Adipocyte (in vitro differentiated cells): Measurements from ENCODE around the gene NEU2.
"Not testable (repeated sequence)": the region's sequence is repeated elsewhere in the genome, so short reads cannot be mapped to it uniquely, and the experiment has no call there.

Experiments
- DNase-seq: peaks from one replicate; pipeline ENCODE4 v3.0.0-alpha.2; 2015; ENCODE audit warnings: low read depth
- H3K27me3 ChIP-seq: replicated peaks from 2 replicates; pipeline ENCODE4 v1.7.0; 2013; ENCODE audit warnings: mild to moderate bottlenecking, low read length, moderate library complexity; ENCODE audit not compliant: control insufficient read depth, insufficient read depth
- H3K36me3 ChIP-seq: 2 replicates; pipeline ENCODE4 v1.7.0; 2013; ENCODE audit warnings: low read length, mild to moderate bottlenecking, moderate library complexity; ENCODE audit not compliant: control insufficient read depth, insufficient read depth, severe bottlenecking
- H3K4me1 ChIP-seq: 2 replicates; pipeline ENCODE4 v1.7.0; 2013; ENCODE audit warnings: mild to moderate bottlenecking, low read length, moderate library complexity; ENCODE audit not compliant: control insufficient read depth, insufficient read depth
- H3K4me3 ChIP-seq: 2 replicates; pipeline ENCODE4 v1.7.0; 2013; ENCODE audit warnings: mild to moderate bottlenecking, low read length, moderate library complexity
- H3K9ac ChIP-seq: 2 replicates; pipeline ENCODE4 v1.7.0; 2013; ENCODE audit warnings: mild to moderate bottlenecking, low read length, moderate library complexity
- H3K9me3 ChIP-seq: 2 replicates; pipeline ENCODE4 v1.7.0; 2013; ENCODE audit warnings: mild to moderate bottlenecking, low read length, moderate library complexity; ENCODE audit not compliant: control insufficient read depth

NEU2 gene

DNA sequence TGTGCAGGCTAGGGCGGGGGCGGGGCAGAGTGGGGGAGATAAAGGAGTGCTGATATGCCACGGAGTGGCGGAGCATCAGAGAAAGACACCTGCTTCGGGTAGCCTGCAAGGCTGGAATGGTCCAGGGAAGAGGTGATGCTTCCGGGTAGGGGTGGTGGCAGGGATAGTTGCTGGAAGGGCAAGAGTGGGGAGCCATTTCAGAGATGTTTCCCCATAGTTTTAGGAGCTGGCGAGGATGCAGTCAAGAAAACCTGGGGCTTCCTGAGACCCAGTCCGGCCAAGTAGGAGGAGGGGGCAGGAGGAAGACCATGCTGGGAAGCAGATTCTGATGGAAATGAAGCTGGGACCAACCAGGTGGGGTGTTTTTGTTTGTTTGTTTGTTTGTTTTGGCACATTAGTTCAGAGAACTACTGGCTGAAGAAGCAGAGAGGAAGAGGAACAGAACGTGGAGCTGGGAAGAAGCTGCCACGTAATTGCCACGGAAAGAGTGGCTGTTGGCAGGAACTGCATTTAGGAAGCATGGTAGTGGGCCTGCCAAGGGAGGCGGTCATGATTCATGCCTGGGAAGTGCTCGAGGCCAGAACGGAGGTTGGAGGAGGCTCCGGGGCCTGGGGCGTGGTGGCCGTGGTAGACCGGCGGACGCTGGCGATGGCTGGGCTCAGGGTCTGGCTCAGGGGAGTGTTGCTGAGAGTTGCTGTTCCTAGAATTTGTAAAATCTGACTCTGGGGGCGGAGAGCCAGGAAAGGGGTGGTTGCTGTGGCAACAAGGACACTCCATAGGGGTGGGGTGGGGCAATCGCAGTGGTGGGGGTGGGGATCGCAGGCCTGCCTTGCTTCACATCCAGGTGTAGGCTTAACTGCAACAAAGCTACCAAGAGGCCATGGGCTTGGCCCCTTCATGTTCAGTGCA, 19.0 kb downstream of the NEU2 start:
- peak overlapping the region; percentile 33 for H3K4me3 ChIP-seq
- no peaks in the 10 kb centered on the region for H3K36me3 ChIP-seq
- no peak overlapping the region for H3K9ac ChIP-seq
- DNase-seq, result no peak
- H3K4me1 ChIP-seq, result no peaks in the 10 kb centered on the region
- peaks cover 8% of the 10 kb centered on the region for H3K27me3 ChIP-seq
- no peaks in the 10 kb centered on the region for H3K9me3 ChIP-seq

DNA sequence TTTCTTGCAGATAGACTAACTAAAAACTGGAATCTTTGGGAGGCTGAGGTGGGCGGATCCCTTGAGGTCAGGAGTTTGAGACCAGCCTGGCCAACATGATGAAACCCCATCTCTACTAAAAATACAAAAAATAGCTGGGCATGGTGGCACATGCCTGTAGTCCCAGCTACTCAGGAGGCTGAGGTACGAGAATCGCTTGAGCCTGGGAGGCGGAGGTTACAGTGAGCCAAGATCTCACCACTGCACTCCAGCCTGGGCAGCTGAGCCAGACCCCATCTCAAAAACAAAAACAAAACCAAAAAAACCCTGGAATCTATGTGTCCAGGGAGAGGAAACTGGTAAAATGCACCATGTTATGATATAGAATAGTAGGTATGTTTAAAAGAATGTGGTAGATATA, 20.0 kb downstream of the NEU2 start:
- DNase-seq, H3K36me3 ChIP-seq, H3K9ac ChIP-seq, H3K9me3 ChIP-seq, H3K4me3 ChIP-seq, H3K4me1 ChIP-seq, H3K27me3 ChIP-seq: not testable (repeated sequence)

DNA sequence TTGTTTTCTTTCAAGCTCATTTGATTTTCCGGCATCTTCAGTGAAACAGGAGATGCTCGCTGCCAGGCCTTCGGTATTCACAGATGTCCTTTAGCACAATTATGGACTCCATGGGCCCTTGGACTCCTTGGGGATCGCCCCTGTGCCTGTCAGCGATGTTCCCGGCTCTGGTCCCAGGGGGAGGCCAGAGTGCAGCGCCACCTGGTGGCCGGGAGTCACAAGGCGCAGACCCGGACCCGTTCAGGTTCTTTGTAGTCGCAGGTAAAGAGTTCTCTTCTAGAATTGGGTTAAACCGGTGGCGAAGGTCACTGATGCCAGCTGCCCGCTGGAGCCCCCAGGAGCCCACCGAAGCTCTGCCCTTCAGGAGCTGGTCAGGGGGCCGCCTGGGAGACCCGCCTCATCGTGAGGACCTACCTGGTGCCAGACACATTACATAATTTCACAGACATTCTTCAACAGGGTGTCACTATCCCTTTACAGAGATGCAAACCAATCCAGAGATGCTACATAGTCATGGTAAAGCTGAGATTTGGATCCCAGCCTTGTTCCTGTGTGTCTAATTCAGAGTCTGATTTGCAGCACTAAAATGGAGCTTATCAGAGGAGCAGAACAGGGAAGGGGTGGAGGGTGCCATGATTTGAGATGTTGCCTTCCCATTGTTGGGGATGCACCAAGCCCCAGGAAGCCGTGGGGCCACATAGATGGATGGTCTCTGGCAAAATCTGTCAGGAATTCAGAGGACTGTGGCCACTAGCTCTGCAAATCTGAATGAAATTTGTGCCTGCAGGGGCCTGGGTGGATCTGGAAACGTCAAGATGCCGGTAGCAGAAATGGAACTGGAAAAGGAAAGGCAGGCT, 21.7 kb downstream of the NEU2 start:
- H3K27me3 ChIP-seq, result peaks cover 8% of the 10 kb centered on the region
- peak; percentile 71 for DNase-seq
- H3K9me3 ChIP-seq, result no peaks in the 10 kb centered on the region
- no peaks in the 10 kb centered on the region for H3K36me3 ChIP-seq
- H3K9ac ChIP-seq, result no peak overlapping the region
- H3K4me3 ChIP-seq, result no peak overlapping the region
- H3K4me1 ChIP-seq, result no peaks in the 10 kb centered on the region

DNA sequence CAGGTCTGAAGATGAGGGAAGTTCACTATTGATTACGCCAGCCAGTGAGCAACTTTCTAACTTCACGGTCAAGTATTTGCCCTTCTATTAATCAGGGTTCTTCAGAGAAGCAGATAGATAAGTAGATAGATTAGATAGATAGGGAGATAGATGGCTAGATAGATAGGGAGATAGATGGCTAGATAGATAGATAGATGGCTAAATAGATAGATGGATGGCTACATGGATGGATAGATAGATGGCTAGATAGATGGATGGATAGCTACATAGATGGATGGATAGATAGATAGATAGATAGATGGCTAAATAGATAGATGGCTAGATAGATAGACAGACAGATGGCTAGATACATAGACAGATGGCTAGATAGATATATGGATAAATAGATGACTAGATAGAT, 22.9 kb downstream of the NEU2 start:
- Histone ChIP-seq H3K4me1 (no peaks in the 10 kb centered on the region), H3K9ac (no peak overlapping the region), H3K4me3 (no peak overlapping the region), H3K27me3 (peaks cover 8% of the 10 kb centered on the region), H3K9me3 (no peaks in the 10 kb centered on the region), H3K36me3 (no peaks in the 10 kb centered on the region)
- DNase-seq, result no peak

DNA sequence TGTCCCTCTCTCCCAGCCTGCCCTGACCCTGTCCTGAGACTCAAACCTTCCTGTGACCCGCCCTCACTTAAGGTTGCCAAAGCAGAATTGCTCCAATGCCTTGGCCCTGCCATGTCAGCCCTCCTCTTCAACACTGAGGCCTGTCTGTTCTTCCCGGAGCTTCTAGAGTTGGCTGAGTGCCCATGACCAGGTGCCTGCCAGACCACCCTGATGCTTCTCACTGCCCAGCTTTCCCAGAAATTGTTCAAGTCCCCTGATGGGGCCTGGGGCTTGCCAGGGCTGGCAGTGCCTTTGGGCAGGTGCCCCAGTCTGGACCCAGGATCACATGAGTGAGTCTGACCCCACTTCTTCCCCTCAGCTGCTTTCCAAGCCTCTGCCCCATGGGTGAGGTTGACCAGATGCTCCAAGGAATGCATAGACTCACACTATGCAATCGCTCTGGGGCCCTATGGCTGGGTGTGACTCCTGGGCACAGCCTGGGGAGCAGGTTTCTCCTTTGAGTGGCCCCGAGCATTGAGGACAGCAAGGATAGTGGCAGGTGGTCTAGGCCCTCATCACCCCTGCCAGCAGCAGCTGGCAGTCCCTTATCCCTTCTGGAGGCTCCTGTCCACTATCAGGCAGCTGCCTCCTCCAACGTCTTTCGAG, 24.6 kb downstream of the NEU2 start:
- Histone ChIP-seq H3K4me3 (no peak overlapping the region), H3K9ac (no peak overlapping the region)
- DNase-seq, result no peak

DNA sequence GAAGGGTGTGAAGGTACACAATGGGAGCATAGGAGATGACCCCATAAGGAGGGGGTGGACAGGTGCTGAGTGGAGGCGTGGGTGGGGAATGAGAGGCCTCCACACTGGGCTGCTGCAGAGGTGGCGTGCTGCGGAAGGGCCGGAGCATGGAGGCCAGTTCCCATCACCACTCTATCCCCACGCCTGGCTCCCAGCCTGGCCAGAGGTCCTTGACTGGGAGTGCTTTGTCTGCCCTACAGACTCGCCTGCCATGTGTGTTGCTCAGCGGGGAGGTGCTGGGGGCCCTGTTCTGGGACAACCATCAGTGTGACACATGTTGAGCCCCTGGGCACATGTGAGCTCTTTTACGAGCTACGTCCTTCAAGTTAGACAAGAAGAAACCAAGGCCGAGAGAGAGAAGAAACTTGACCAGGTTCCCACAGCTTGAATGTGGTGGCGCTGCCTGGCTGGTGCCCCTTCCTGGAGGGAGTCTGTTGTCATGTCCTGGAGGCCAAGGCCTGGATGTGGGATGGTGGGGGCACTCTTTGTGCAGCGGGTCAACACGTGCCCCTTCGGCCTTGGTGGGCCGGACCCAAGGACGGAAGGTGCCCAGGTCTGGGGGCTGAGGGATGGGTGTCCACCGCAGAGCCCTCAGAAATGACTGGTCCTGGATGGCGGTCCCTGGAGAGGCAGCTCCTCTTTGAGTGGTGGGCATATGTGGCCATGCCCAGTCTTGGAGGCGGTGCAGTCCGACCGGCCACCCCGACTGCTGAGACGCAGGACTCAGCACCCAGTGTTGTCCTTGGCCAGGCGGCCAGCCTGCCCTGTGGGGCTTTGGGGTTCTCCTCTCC, 26.5 kb downstream of the NEU2 start:
- DNase-seq, result no peak

More for the DNA sequence above, 24.6 kb downstream of the NEU2 start:
- Histone ChIP-seq H3K27me3 (peaks cover 8% of the 10 kb centered on the region), H3K9me3 (no peaks in the 10 kb centered on the region), H3K4me1 (no peaks in the 10 kb centered on the region), H3K36me3 (no peaks in the 10 kb centered on the region)

DNA sequence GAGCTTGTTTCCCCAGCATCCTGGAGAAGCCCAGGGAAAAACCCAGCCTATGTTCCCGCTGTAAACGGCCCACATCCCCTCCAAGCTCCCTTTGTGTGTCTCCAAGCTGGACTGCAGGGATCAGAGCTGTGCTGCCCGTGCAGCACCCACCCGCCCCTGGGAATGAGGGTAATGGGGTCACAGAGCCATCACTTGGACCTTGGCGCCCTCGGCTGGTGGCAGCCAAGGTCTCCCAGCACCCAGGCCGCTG, 27.0 kb downstream of the NEU2 start:
- H3K4me3 ChIP-seq, result no peak overlapping the region
- DNase-seq, result no peak
- H3K9ac ChIP-seq, result no peak overlapping the region
- H3K27me3 ChIP-seq, result peaks cover under 1% of the 10 kb centered on the region
- no peaks in the 10 kb centered on the region for H3K36me3 ChIP-seq
- H3K4me1 ChIP-seq, result peaks cover 1% of the 10 kb centered on the region
- H3K9me3 ChIP-seq, result no peaks in the 10 kb centered on the region

More for the DNA sequence above, 26.5 kb downstream of the NEU2 start:
- Histone ChIP-seq H3K9me3 (no peaks in the 10 kb centered on the region), H3K27me3 (peaks cover 6% of the 10 kb centered on the region), H3K36me3 (no peaks in the 10 kb centered on the region), H3K4me3 (no peak overlapping the region), H3K9ac (no peak overlapping the region), H3K4me1 (no peaks in the 10 kb centered on the region)

DNA sequence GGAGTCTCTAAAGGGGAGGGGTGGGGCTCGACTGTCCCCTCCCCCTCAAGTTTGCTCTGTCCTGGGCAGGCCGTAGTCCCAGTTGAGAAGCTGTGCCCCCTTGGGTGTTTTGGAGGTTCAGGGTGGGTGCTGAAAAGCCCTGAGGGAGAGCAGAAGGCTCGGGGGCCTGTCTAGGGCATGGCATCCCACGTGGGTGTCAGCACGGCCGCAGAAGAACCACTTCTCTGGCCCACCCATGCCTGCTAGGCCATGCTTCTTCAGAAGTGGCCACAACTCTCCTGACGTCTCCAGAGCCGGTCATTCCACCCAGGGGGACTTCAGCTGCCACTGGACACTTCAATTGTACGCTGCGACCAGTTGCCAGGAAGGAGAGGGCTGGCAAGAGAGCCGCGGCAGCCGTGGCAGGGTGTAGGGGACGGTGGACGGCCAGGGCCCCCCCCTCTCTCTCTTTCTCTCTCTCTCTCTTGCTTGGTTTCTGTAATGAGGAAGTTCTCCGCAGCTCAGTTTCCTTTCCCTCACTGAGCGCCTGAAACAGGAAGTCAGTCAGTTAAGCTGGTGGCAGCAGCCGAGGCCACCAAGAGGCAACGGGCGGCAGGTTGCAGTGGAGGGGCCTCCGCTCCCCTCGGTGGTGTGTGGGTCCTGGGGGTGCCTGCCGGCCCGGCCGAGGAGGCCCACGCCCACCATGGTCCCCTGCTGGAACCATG, 27.5 kb downstream of the NEU2 start, which contains the start of gene INPP5D:
TSS of gene INPP5D (plus strand) at position 546 of the 704 bp plus-strand sequence. CDS start at position 683, 137 bp downstream.
- Histone ChIP-seq H3K4me3 (no peak within 1 kb of the TSS), H3K4me1 (peaks cover 6% of the 10 kb centered on the region), H3K36me3 (no peaks in the 10 kb centered on the region), H3K27me3 (no peaks in the 10 kb centered on the region), H3K9ac (no peak within 1 kb of the TSS), H3K9me3 (no peaks in the 10 kb centered on the region)
- no peak for DNase-seq

DNA sequence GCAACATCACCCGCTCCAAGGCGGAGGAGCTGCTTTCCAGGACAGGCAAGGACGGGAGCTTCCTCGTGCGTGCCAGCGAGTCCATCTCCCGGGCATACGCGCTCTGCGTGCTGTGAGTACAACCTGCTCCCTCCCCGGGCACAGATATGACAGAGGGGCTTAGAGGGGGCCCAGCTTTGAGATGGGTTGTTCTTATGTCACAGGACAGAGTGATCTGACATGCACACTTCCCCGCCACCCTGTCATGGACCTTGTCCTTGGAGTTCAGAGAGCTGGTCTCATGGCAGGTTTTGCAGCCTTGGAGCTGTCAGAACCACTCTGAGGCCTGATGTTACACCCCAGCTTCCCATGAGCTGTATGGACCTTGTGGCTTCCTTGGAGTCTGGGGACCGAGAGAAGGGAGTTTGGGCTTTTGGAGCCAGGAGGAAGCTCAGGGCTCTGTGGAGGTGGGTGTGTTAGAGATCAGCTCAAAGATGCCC, 28.1 kb downstream of the NEU2 start:
- Histone ChIP-seq H3K36me3 (no peaks in the 10 kb centered on the region), H3K9ac (no peak overlapping the region), H3K9me3 (no peaks in the 10 kb centered on the region), H3K4me1 (peaks cover 8% of the 10 kb centered on the region), H3K4me3 (no peak overlapping the region), H3K27me3 (no peaks in the 10 kb centered on the region)
- DNase-seq, result no peak

DNA sequence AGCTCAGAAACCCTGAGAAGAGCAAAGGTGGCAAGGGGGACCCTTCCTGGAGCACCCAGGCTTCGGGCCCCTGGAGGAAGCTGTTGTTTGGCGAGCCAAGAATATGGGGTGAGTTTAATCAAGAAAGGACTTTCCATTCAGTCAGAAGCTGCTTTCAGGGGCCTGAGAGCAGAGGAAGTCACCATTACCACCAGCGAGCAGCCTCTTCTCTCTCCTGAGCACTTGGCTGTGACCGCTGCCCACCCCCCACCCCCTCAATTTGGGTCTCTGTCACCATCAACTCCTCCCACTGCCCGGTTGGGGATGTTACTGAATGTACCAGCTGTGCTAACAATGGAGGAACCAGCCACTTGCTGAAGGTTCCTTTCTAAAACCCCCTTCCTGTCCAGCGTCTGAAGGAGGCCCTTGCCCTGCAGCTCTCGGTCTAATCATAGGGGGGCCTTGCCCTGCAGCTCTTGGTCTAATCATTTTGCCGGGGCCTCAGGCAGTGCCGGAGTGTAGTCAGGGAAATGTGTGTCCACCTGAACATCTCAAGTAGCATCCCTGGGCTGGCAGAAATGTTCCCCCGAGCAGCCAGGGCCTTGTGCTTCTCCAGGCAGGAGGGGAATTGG, 28.6 kb downstream of the NEU2 start:
- H3K4me3 ChIP-seq, result no peak overlapping the region
- H3K36me3 ChIP-seq, result no peaks in the 10 kb centered on the region
- H3K4me1 ChIP-seq, result peaks cover 8% of the 10 kb centered on the region
- H3K9me3 ChIP-seq, result no peaks in the 10 kb centered on the region
- no peak for DNase-seq
- no peak overlapping the region for H3K9ac ChIP-seq
- no peaks in the 10 kb centered on the region for H3K27me3 ChIP-seq
